Fibroblast of lung (primary cell): ENCODE results near the gene GSN. TPM values are rescaled to one million over a fixed set of nuclear protein-coding genes. Genes with fewer than 3 reads are reported as not detected.

Experiments
- DNase-seq, 2 donors: peaks; one replicate each; pipeline versions ENCODE4 v3.0.0 to v3.0.0-alpha.2; 2010; ENCODE audit warnings: low read depth in 2 of 2
- H2AFZ ChIP-seq: 2 replicates; pipeline ENCODE4 v1.5.1; 2012; ENCODE audit warnings: low read length, control low read depth, inconsistent platforms
- H3K27ac ChIP-seq: 2 replicates; pipeline ENCODE4 v1.5.1; 2011; ENCODE audit warnings: low read length, control low read depth; ENCODE audit not compliant: insufficient read depth
- H3K27me3 ChIP-seq: 2 replicates; pipeline ENCODE4 v1.5.1; 2011; ENCODE audit warnings: mild to moderate bottlenecking, low read length; ENCODE audit not compliant: control insufficient read depth, insufficient read depth
- H3K36me3 ChIP-seq: 2 replicates; pipeline ENCODE4 v1.5.1; 2011; ENCODE audit warnings: low read length; ENCODE audit not compliant: control insufficient read depth, insufficient read depth
- H3K4me1 ChIP-seq: 2 replicates; pipeline ENCODE4 v1.5.1; 2011; ENCODE audit warnings: low read length; ENCODE audit not compliant: control insufficient read depth, insufficient read depth; ENCODE audit errors: extremely low read depth
- H3K4me2 ChIP-seq: 2 replicates; pipeline ENCODE4 v1.5.1; 2011; ENCODE audit warnings: low read length, control low read depth; ENCODE audit not compliant: insufficient read depth; ENCODE audit errors: extremely low read depth
- H3K4me3 ChIP-seq, 4 experiments: fragments of 200-600 bp in 1 of 4; sonication (generic) in 1 of 4; replicated peaks in 1 of 4; 2 replicates each; pipeline ENCODE4 v1.5.1; 2011 to 2016; ENCODE audit warnings: low read length in 4 of 4, low read depth in 3 of 4, mild to moderate bottlenecking in 3 of 4, control low read depth in 2 of 4, inconsistent platforms in 1 of 4, mixed read lengths in 1 of 4; ENCODE audit not compliant: insufficient read depth in 1 of 4; ENCODE audit errors: control extremely low read depth in 1 of 4
- H3K79me2 ChIP-seq: 2 replicates; pipeline ENCODE4 v1.5.1; 2012; ENCODE audit warnings: mild to moderate bottlenecking, low read length, inconsistent platforms; ENCODE audit not compliant: control insufficient read depth, insufficient read depth
- H3K9ac ChIP-seq: 2 replicates; pipeline ENCODE4 v1.5.1; 2011; ENCODE audit warnings: mild to moderate bottlenecking, low read length, control low read depth; ENCODE audit not compliant: insufficient read depth
- H3K9me3 ChIP-seq: 2 replicates; pipeline ENCODE4 v1.5.1; 2012; ENCODE audit warnings: low read depth, low read length; ENCODE audit not compliant: control insufficient read depth, insufficient read depth
- H4K20me1 ChIP-seq: 2 replicates; pipeline ENCODE4 v1.5.1; 2011; ENCODE audit warnings: low read length; ENCODE audit not compliant: control insufficient read depth, insufficient read depth; ENCODE audit errors: extremely low read depth
- EZH2 ChIP-seq: IDR thresholded peaks from 2 replicates; pipeline ENCODE4 v1.5.1; 2012; ENCODE audit warnings: low read length, control low read depth, mild to moderate bottlenecking; ENCODE audit errors: missing control alignments
- polyA plus RNA-seq, 2 donors: library from polyadenylated mRNA; depleted of rRNA in 1 of 2; stranded (reverse) in 1 of 2; unstranded in 1 of 2; fragments of >200 nt; gene quantifications; 2 replicates each; pipeline ENCODE4 v1.2.1, GENCODE V29; 2011 to 2012; ENCODE audit warnings: missing spikeins in 1 of 2
- total RNA-seq: library from RNA; depleted of rRNA; stranded (reverse); fragments of >200 nt; gene quantifications from 2 replicates; pipeline ENCODE4 v1.2.1, GENCODE V29; 2014
- TF ChIP-seq, protein P1 (sequence below), 2 donors: IDR thresholded peaks in 1 of 2; conservative IDR thresholded peaks in 1 of 2; 1 replicate in 1 of 2; 2 replicates in 1 of 2; pipeline ENCODE4 v1.5.1; 2011 to 2012; ENCODE audit warnings: low read length in 2 of 2, control low read depth in 1 of 2, inconsistent platforms in 1 of 2, low read depth in 1 of 2, mild to moderate bottlenecking in 1 of 2

GSN gene
- total and polyA plus RNA-seq, 2 donors (not counting 1 experiment from before 2014, with no cell fraction given), result 432 to 588 TPM

- no peaks in the 10 kb centered on the region for H3K27me3 ChIP-seq
- peaks cover 2% of the 10 kb centered on the region for H3K4me1 ChIP-seq
- H3K79me2 ChIP-seq, result no peaks in the 10 kb centered on the region
- no peak overlapping the region for H3K4me3 ChIP-seq
- no peak overlapping the region for H3K9ac ChIP-seq
- H4K20me1 ChIP-seq, result no peaks in the 10 kb centered on the region
- H3K36me3 ChIP-seq, result no peaks in the 10 kb centered on the region
- H3K27ac ChIP-seq, result no peak overlapping the region
- H2AFZ ChIP-seq, result no peak overlapping the region
- DNase-seq, result no peak
- H3K4me2 ChIP-seq, result no peak overlapping the region
- no peaks in the 10 kb centered on the region for H3K9me3 ChIP-seq
- TF ChIP-seq EZH2, result no peak
- TF ChIP-seq, protein P1, sequence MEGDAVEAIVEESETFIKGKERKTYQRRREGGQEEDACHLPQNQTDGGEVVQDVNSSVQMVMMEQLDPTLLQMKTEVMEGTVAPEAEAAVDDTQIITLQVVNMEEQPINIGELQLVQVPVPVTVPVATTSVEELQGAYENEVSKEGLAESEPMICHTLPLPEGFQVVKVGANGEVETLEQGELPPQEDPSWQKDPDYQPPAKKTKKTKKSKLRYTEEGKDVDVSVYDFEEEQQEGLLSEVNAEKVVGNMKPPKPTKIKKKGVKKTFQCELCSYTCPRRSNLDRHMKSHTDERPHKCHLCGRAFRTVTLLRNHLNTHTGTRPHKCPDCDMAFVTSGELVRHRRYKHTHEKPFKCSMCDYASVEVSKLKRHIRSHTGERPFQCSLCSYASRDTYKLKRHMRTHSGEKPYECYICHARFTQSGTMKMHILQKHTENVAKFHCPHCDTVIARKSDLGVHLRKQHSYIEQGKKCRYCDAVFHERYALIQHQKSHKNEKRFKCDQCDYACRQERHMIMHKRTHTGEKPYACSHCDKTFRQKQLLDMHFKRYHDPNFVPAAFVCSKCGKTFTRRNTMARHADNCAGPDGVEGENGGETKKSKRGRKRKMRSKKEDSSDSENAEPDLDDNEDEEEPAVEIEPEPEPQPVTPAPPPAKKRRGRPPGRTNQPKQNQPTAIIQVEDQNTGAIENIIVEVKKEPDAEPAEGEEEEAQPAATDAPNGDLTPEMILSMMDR (conservative IDR thresholded peaks at IDR 0.05 in 1 of 2, IDR thresholded peaks at IDR 0.05 in 1 of 2; ENCODE audit: low read depth in 1 of 2, low read length in 2 of 2), result no peak
Measured at GRCh38 chr9:121262423-121262822, 5.5 kb upstream of the GSN start.

DNA sequence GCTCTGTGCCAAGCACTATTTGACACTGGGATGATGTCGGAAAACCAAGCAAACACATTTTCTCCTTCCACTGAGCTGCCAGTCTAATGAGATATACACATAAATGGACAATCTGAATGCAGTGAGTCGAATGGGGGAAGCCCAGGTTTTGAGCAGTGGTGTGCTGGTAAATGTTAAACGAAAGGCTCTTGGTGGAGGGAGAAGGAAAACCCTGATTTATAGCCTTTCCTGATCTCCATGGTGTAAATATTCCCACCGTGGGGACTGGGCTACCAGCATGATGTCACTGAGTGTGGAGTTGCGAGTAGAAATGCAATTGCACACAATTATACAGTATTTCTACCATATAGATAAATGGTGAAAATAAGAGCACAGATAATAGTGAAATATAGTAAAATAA, 5.0 kb upstream of the GSN start:
- H4K20me1 ChIP-seq, result no peaks in the 10 kb centered on the region
- H3K4me2 ChIP-seq, result no peak overlapping the region
- H3K9me3 ChIP-seq, result no peaks in the 10 kb centered on the region
- TF ChIP-seq, protein P1 (conservative IDR thresholded peaks at IDR 0.05 in 1 of 2, IDR thresholded peaks at IDR 0.05 in 1 of 2; ENCODE audit: low read depth in 1 of 2, low read length in 2 of 2), result no peak
- no peak for TF ChIP-seq EZH2
- no peaks in the 10 kb centered on the region for H3K27me3 ChIP-seq
- H3K4me3 ChIP-seq, result no peak overlapping the region
- H3K79me2 ChIP-seq, result no peaks in the 10 kb centered on the region
- H3K4me1 ChIP-seq, result peaks cover 3% of the 10 kb centered on the region
- H2AFZ ChIP-seq, result no peak overlapping the region
- no peaks in the 10 kb centered on the region for H3K36me3 ChIP-seq
- no peak overlapping the region for H3K9ac ChIP-seq
- no peak for DNase-seq
- no peak overlapping the region for H3K27ac ChIP-seq

DNA sequence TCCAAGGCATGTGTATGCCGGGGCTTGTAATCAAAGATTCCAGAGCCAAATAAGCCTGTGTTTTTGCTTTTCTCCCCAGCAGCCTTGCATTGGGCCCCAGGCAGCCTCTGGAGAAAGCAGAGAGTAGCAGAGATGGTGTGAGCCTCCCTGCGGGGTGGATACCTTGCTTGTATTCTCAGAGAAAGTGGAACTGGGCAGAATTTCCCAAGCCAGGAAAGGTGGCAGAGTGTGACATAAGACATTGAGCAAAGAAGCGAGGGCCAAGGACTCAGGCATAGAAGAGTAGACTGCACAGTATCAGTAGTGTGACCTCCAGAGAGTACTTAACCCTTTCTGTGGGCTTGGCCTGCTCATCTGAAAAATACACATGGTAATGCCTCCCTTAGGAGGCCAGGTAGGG, 1.6 kb upstream of the GSN start:
- no peaks in the 10 kb centered on the region for H3K36me3 ChIP-seq
- no peak overlapping the region for H2AFZ ChIP-seq
- no peak for DNase-seq
- H3K9me3 ChIP-seq, result no peaks in the 10 kb centered on the region
- no peak overlapping the region for H3K4me2 ChIP-seq
- H3K4me3 ChIP-seq, result no peak overlapping the region
- H3K27ac ChIP-seq, result no peak overlapping the region
- H3K27me3 ChIP-seq, result no peaks in the 10 kb centered on the region
- H4K20me1 ChIP-seq, result no peaks in the 10 kb centered on the region
- TF ChIP-seq, protein P1 (conservative IDR thresholded peaks at IDR 0.05 in 1 of 2, IDR thresholded peaks at IDR 0.05 in 1 of 2; ENCODE audit: low read depth in 1 of 2, low read length in 2 of 2), result no peak
- TF ChIP-seq EZH2, result no peak
- H3K4me1 ChIP-seq, result peaks cover 9% of the 10 kb centered on the region
- H3K9ac ChIP-seq, result no peak overlapping the region
- peaks cover 32% of the 10 kb centered on the region for H3K79me2 ChIP-seq
